HG03571 (cell line): ENCODE results near the gene DUOXA2.
A peak's percentile ranks its signal among the peaks of the same experiment; 100 is the strongest.

Source experiments
- ATAC-seq: cut with Tn5 transposase; IDR thresholded peaks from one replicate; pipeline ENCODE4 v1.9.1; 2021; ENCODE audit not compliant: unreplicated experiment

Gene DUOXA2

GRCh38 chr15:45116482-45117307 lies 2.6 kb downstream of the DUOXA2 start:
- ATAC-seq, result no peak

GRCh38 chr15:45117308-45118130 lies 3.4 kb downstream of the DUOXA2 start:
- ATAC-seq, result no peak

GRCh38 chr15:45118131-45118588 lies 4.0 kb downstream of the DUOXA2 start:
- peak; percentile 80 for ATAC-seq

GRCh38 chr15:45118996-45119395 lies 4.9 kb downstream of the DUOXA2 start:
- ATAC-seq, result no peak

GRCh38 chr15:45120081-45120972 lies 6.2 kb downstream of the DUOXA2 start:
- no peak for ATAC-seq

GRCh38 chr15:45121020-45121419 lies 6.9 kb downstream of the DUOXA2 start:
- ATAC-seq, result no peak

- no peak for ATAC-seq
These were observed 7.7 kb downstream of the DUOXA2 start for GRCh38 chr15:45121706-45122417.

GRCh38 chr15:45122719-45123118 lies 8.6 kb downstream of the DUOXA2 start:
- no peak for ATAC-seq

- no peak for ATAC-seq
These were observed 9.3 kb downstream of the DUOXA2 start for GRCh38 chr15:45123397-45123796.

- ATAC-seq, result no peak
These were observed 12.5 kb downstream of the DUOXA2 start for GRCh38 chr15:45126535-45127158.

GRCh38 chr15:45128971-45129639 lies 15.0 kb downstream of the DUOXA2 start:
- ATAC-seq, result no peak

- ATAC-seq, result no peak
These were observed 15.6 kb downstream of the DUOXA2 start, which contains the start of the genes DUOX1 and DUOXA1 for GRCh38 chr15:45129651-45130129. Gene DUOX1, plus strand, starts transcription at chr15:45129994. Its CDS starts 1,973 bp downstream, at chr15:45131967. Gene DUOXA1, minus strand, starts transcription at chr15:45129879. Its CDS starts 6,865 bp downstream, at chr15:45123014.

- no peak for ATAC-seq
These were observed 16.3 kb downstream of the DUOXA2 start for GRCh38 chr15:45130291-45131000.

GRCh38 chr15:45131510-45131909 lies 17.4 kb downstream of the DUOXA2 start:
- ATAC-seq, result no peak

- ATAC-seq, result no peak
These were observed 18.9 kb downstream of the DUOXA2 start for GRCh38 chr15:45132844-45133560.

- no peak for ATAC-seq
These were observed 19.4 kb downstream of the DUOXA2 start for GRCh38 chr15:45133561-45133920.

GRCh38 chr15:45134046-45134445 lies 19.9 kb downstream of the DUOXA2 start:
- no peak for ATAC-seq
